K562 (cell line): ENCODE data around the gene FAM117B. TPM values are rescaled to one million over a fixed set of nuclear protein-coding genes. Genes with fewer than 3 reads are reported as not detected.

Experiments used
- ATAC-seq: fragments of 200-7000 bp; cut with Tn5 transposase; 3 replicates; pipeline ENCODE4 v1.9.1; 2020; ENCODE audit warnings: moderate library complexity
- BruUV-seq: library from RNA; stranded (reverse); fragments of 400-500 nt; replicated peaks from 2 replicates; lab custom pipeline; 2021; lab: Mats Ljungman, UMichigan
- CTCF ChIA-PET: fragments of 300-600 bp; formaldehyde crosslinking; extraction: SDS; loops from one replicate; lab custom pipeline; 2021; ENCODE audit warnings: low intra/inter-chr PET ratio; lab: Yijun Ruan, JAX
- POLR2A ChIA-PET: fragments of 300-600, 350-650 bp; sonication (Branson Sonifier 250); formaldehyde crosslinking; extraction: SDS; loops from one replicate; lab custom pipeline; 2021; ENCODE audit warnings: antibody characterized with exemption, inconsistent platforms; lab: Yijun Ruan, JAX
- DNase-seq, 4 experiments: peaks; one replicate each; pipeline versions ENCODE4 v3.0.0 to v3.0.0-alpha.2; 2011 to 2018; ENCODE audit warnings: low spot score in 3 of 4, mixed read lengths in 3 of 4; ENCODE audit errors: extremely low read depth in 1 of 4
- FAIRE-seq: peaks from 2 replicates; lab custom pipeline; 2011; peaks lifted over from hg19 to GRCh38; lab: Jason Lieb, UNC
- H2AFZ ChIP-seq: 2 replicates; pipeline ENCODE4 v1.6.0; 2011; ENCODE audit warnings: low read depth, low read length, control low read depth, inconsistent platforms
- H3K27ac ChIP-seq: fragments of 200-600 bp; 3 replicates; pipeline ENCODE4 v1.8.0; 2011; ENCODE audit warnings: low read depth, mild to moderate bottlenecking, control low read depth, inconsistent platforms, low read length, moderate library complexity, mixed read lengths; ENCODE audit errors: extremely low read depth
- H3K27me3 ChIP-seq, 2 experiments: fragments of 300-600 bp in 1 of 2; 2 replicates in 1 of 2; 3 replicates in 1 of 2; pipeline versions ENCODE4 v1.6.0 to v1.8.0; 2011; ENCODE audit warnings: inconsistent platforms in 2 of 2, low read length in 2 of 2, mild to moderate bottlenecking in 1 of 2, mixed read lengths in 1 of 2, moderate library complexity in 1 of 2; ENCODE audit not compliant: control insufficient read depth in 2 of 2, insufficient read depth in 2 of 2
- H3K36me3 ChIP-seq: fragments of 300-600 bp; 3 replicates; pipeline ENCODE4 v1.8.0; 2011; ENCODE audit warnings: mild to moderate bottlenecking, low read length, inconsistent platforms; ENCODE audit not compliant: control insufficient read depth, insufficient read depth
- H3K4me1 ChIP-seq, 2 experiments: fragments of 200-600 bp in 1 of 2; replicated peaks in 1 of 2; 2 replicates in 1 of 2; 3 replicates in 1 of 2; pipeline versions ENCODE4 v1.5.1 to v1.8.0; 2011; ENCODE audit warnings: inconsistent platforms in 2 of 2, low read length in 2 of 2, mild to moderate bottlenecking in 1 of 2, mixed read lengths in 1 of 2, moderate library complexity in 1 of 2; ENCODE audit not compliant: control insufficient read depth in 2 of 2, insufficient read depth in 2 of 2
- H3K4me2 ChIP-seq: 2 replicates; pipeline ENCODE4 v1.6.1; 2011; ENCODE audit warnings: low read length, control low read depth, inconsistent platforms, mixed read lengths; ENCODE audit not compliant: insufficient read depth
- H3K4me3 ChIP-seq: fragments of 200-600 bp; sonication (generic), shearing (Covaris generic); 2 replicates; pipeline ENCODE4 v1.5.1; 2016; ENCODE audit warnings: control low read depth, inconsistent platforms
- H3K79me2 ChIP-seq: fragments of 200-600 bp; 3 replicates; pipeline ENCODE4 v1.8.0; 2011; ENCODE audit warnings: low read length, inconsistent platforms; ENCODE audit not compliant: control insufficient read depth, insufficient read depth
- H3K9ac ChIP-seq, 2 experiments: 2 replicates each; pipeline versions ENCODE4 v1.6.0 to v1.6.1; 2011; ENCODE audit warnings: low read depth in 2 of 2, low read length in 2 of 2, control low read depth in 1 of 2, inconsistent platforms in 1 of 2, mild to moderate bottlenecking in 1 of 2, mixed read lengths in 1 of 2; ENCODE audit not compliant: insufficient read depth in 1 of 2
- H3K9me1 ChIP-seq: one replicate; pipeline ENCODE4 v1.6.0; 2011; ENCODE audit warnings: inconsistent platforms, mild to moderate bottlenecking, low read length, moderate library complexity; ENCODE audit not compliant: control insufficient read depth, insufficient read depth
- H3K9me3 ChIP-seq: replicated peaks from 2 replicates; pipeline ENCODE4 v1.5.1; 2011; ENCODE audit warnings: low read depth, low read length, inconsistent platforms; ENCODE audit not compliant: control insufficient read depth, insufficient read depth
- H4K20me1 ChIP-seq: replicated peaks from 2 replicates; pipeline ENCODE4 v1.6.1; 2011; ENCODE audit warnings: low read length, inconsistent platforms, mixed read lengths; ENCODE audit not compliant: control insufficient read depth, insufficient read depth
- ARID3A ChIP-seq: IDR thresholded peaks from 2 replicates; pipeline ENCODE4 v1.6.1; 2012; ENCODE audit warnings: low read depth, low read length, improper control_type of control experiment, borderline replicate concordance
- ELF2 ChIP-seq: fragments of 250-450 bp; sonication (Bioruptor Pico); IDR thresholded peaks from 2 replicates; pipeline ENCODE4 v1.5.0; 2021; ENCODE audit warnings: mild to moderate bottlenecking
- ERF ChIP-seq: fragments of 450-650 bp; formaldehyde crosslinking; IDR thresholded peaks from 2 replicates; pipeline ENCODE4 v1.4.0; 2020; ENCODE audit warnings: mild to moderate bottlenecking, mixed read lengths
- FIP1L1 ChIP-seq: fragments of 200-400 bp; formaldehyde crosslinking; IDR thresholded peaks from 2 replicates; pipeline ENCODE4 v1.6.1; 2018; ENCODE audit warnings: mild to moderate bottlenecking, low read depth, low read length; ENCODE audit not compliant: poor library complexity, severe bottlenecking
- NCOR1 ChIP-seq: fragments of 450-650 bp; IDR thresholded peaks from 2 replicates; pipeline ENCODE4 v1.6.1; 2016; ENCODE audit warnings: mild to moderate bottlenecking, moderate library complexity
- NFXL1 ChIP-seq: fragments of 450-650 bp; formaldehyde crosslinking; IDR thresholded peaks from 2 replicates; pipeline ENCODE4 v1.4.0; 2021; ENCODE audit warnings: mild to moderate bottlenecking
- TRIM28 ChIP-seq: fragments of 450-650 bp; IDR thresholded peaks from 2 replicates; pipeline ENCODE4 v1.6.1; 2017
- YY1 ChIP-seq, 3 experiments: IDR thresholded peaks; 2 replicates each; pipeline ENCODE4 v1.6.1; 2011; ENCODE audit warnings: low read length in 2 of 3, mild to moderate bottlenecking in 2 of 3, moderate library complexity in 2 of 3, borderline replicate concordance in 1 of 3, control low read depth in 1 of 3, low read depth in 1 of 3; ENCODE audit not compliant: insufficient read depth in 3 of 3, insufficient replicate concordance in 2 of 3, control insufficient read depth in 1 of 3, insufficient read length in 1 of 3; ENCODE audit errors: extremely low read depth in 1 of 3
- ZBTB49 ChIP-seq: sonication (generic); formaldehyde crosslinking; IDR thresholded peaks from 2 replicates; pipeline ENCODE4 v1.8.0; 2022; ENCODE audit warnings: missing genetic modification reagents, mild to moderate bottlenecking, borderline replicate concordance
- ZNF121 ChIP-seq: sonication (generic); formaldehyde crosslinking; conservative IDR thresholded peaks from 2 replicates; pipeline ENCODE4 v1.8.0; 2022; ENCODE audit warnings: missing genetic modification reagents
- ZNF197 ChIP-seq: fragments of 200-800 bp; sonication (Bioruptor generic); IDR thresholded peaks from 2 replicates; pipeline ENCODE4 v1.6.1; 2016; ENCODE audit warnings: low read depth, missing genetic modification characterization, missing compliant biosample characterization
- WGBS: fragments of 100-300 bp; shearing (Covaris generic); methylation state at CpG from one replicate; pipeline ENCODE4 v1.1.6; 2016; ENCODE audit warnings: low coverage, mixed read lengths; ENCODE audit not compliant: insufficient coverage; ENCODE audit errors: missing lambda C conversion rate; 5-methylcytosine and 5-hydroxymethylcytosine counted together
- in situ Hi-C: fragments of 300-500 bp; cut with MboI; formaldehyde crosslinking; loops from 4 replicates; pipeline ENCODE4 v1.15.0; 2018; ENCODE audit warnings: inconsistent platforms, mixed read lengths
- intact Hi-C: fragments of 100-400 bp; cut with micrococcal nuclease; formaldehyde crosslinking; loops from 2 replicates; pipeline ENCODE4 v1.14.2; 2022
- polyA plus RNA-seq, 8 experiments: library from polyadenylated mRNA; depleted of rRNA in 4 of 8; stranded (reverse) in 5 of 8; unstranded in 3 of 8; fragments of >200 nt; fragmentation: Nextera tagmentation in 2 of 8; fragmentation: Illumina TruSeq in 1 of 8; extraction: Ambion mirVana in 2 of 8; extraction: Trizol in 1 of 8; gene quantifications; 2 replicates each; pipeline versions ENCODE4 v1.2.1 to v1.2.3, GENCODE V29; 2011 to 2014; ENCODE audit warnings: inconsistent platforms in 1 of 8, missing spikeins in 1 of 8
- total RNA-seq, 7 experiments: library from RNA; depleted of rRNA in 6 of 7; stranded (reverse); fragments of >200 nt in 6 of 7; fragmentation: Illumina TruSeq in 2 of 7; extraction: Trizol in 2 of 7; gene quantifications; 2 replicates each; pipeline versions ENCODE4 v1.2.1 to v1.2.3, GENCODE V29; 2011 to 2021; ENCODE audit warnings: low replicate concordance in 1 of 7
- TF ChIP-seq, protein P1 (sequence below): fragments of 450-650 bp; IDR thresholded peaks from 2 replicates; pipeline ENCODE4 v1.6.1; 2018; ENCODE audit warnings: mild to moderate bottlenecking, low read depth; ENCODE audit not compliant: partially characterized antibody
- TF ChIP-seq, protein P2 (sequence below): sonication (generic); IDR thresholded peaks from 2 replicates; pipeline ENCODE4 v1.6.1; 2016
- TF ChIP-seq, protein P3 (sequence below): fragments of 450-650 bp; IDR thresholded peaks from 2 replicates; pipeline ENCODE4 v1.6.1; 2014; ENCODE audit warnings: low read depth, mild to moderate bottlenecking, moderate library complexity, borderline replicate concordance

The FAM117B gene
- total and polyA plus RNA-seq, 9 of the 15 experiments (the other 6 are each of a cell fraction or from before 2014, with no cell fraction given) = 1.6 to 5.2 (median 2.6) TPM

- no peaks in the 10 kb centered on the region for H3K79me2 ChIP-seq
- H3K4me3 ChIP-seq = no peak overlapping the region
- DNase-seq (no peak), ATAC-seq (no peak), FAIRE-seq (no peak)
- H4K20me1 ChIP-seq = no peaks in the 10 kb centered on the region
- no TSS peak for BruUV-seq
- no peak overlapping the region for H3K9ac ChIP-seq
- H3K9me1 ChIP-seq = no peaks in the 10 kb centered on the region
- in situ Hi-C loops = no loop called here
- ChIA-PET CTCF (no interaction called here), POLR2A (no interaction called here)
- H3K27me3 ChIP-seq = no peaks in the 10 kb centered on the region
- WGBS = 50% methylated on average over 1 of the region's 1 CpG
- no peaks in the 10 kb centered on the region for H3K36me3 ChIP-seq
- H3K4me2 ChIP-seq = no peak overlapping the region
- peaks cover 0 to 3% of the 10 kb centered on the region in 2 experiments; a peak in 1 of 5 replicates for H3K4me1 ChIP-seq
- no peak overlapping the region for H2AFZ ChIP-seq
- H3K9me3 ChIP-seq = no peaks in the 10 kb centered on the region
- intact Hi-C loops = no loop called here
- H3K27ac ChIP-seq = no peak overlapping the region
- TF ChIP-seq ZNF197 = no peak
- no peak for TF ChIP-seq YY1 (IDR thresholded peaks at IDR 0.05; ENCODE audit: borderline replicate concordance in 1 of 3, control insufficient read depth in 1 of 3, extremely low read depth in 1 of 3, insufficient read depth in 3 of 3, insufficient read length in 1 of 3, insufficient replicate concordance in 2 of 3, low read depth in 1 of 3, low read length in 2 of 3)
- TF ChIP-seq NCOR1 = no peak
- TF ChIP-seq, protein P1, sequence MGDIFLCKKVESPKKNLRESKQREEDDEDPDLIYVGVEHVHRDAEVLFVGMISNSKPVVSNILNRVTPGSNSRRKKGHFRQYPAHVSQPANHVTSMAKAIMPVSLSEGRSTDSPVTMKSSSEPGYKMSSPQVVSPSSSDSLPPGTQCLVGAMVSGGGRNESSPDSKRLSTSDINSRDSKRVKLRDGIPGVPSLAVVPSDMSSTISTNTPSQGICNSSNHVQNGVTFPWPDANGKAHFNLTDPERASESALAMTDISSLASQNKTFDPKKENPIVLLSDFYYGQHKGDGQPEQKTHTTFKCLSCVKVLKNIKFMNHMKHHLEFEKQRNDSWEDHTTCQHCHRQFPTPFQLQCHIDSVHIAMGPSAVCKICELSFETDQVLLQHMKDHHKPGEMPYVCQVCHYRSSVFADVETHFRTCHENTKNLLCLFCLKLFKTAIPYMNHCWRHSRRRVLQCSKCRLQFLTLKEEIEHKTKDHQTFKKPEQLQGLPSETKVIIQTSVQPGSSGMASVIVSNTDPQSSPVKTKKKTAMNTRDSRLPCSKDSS = no peak
- TF ChIP-seq, protein P2, sequence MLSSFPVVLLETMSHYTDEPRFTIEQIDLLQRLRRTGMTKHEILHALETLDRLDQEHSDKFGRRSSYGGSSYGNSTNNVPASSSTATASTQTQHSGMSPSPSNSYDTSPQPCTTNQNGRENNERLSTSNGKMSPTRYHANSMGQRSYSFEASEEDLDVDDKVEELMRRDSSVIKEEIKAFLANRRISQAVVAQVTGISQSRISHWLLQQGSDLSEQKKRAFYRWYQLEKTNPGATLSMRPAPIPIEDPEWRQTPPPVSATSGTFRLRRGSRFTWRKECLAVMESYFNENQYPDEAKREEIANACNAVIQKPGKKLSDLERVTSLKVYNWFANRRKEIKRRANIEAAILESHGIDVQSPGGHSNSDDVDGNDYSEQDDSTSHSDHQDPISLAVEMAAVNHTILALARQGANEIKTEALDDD = no peak
- TF ChIP-seq ARID3A = no peak
- no peak for TF ChIP-seq ERF (CRISPR knock-in tag)
- TF ChIP-seq ZNF121 (CRISPR knock-in tag) = no peak
- TF ChIP-seq TRIM28 = no peak
- no peak for TF ChIP-seq FIP1L1
- TF ChIP-seq ZBTB49 (CRISPR knock-in tag) = no peak
- no peak for TF ChIP-seq ELF2
- TF ChIP-seq, protein P3, sequence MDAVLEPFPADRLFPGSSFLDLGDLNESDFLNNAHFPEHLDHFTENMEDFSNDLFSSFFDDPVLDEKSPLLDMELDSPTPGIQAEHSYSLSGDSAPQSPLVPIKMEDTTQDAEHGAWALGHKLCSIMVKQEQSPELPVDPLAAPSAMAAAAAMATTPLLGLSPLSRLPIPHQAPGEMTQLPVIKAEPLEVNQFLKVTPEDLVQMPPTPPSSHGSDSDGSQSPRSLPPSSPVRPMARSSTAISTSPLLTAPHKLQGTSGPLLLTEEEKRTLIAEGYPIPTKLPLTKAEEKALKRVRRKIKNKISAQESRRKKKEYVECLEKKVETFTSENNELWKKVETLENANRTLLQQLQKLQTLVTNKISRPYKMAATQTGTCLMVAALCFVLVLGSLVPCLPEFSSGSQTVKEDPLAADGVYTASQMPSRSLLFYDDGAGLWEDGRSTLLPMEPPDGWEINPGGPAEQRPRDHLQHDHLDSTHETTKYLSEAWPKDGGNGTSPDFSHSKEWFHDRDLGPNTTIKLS = no peak
- TF ChIP-seq NFXL1 (CRISPR knock-in tag) = no peak
Observed at GRCh38 chr2:202605174-202605573, 29.6 kb upstream of the FAM117B start.
